HepG2 (cell line): Measurements from ENCODE around the gene LRRC19. TPM values are rescaled to one million over a fixed set of nuclear protein-coding genes. Genes with fewer than 3 reads are reported as not detected.

Experiments
- ATF1 ChIP-seq: IDR thresholded peaks from 2 replicates; pipeline ENCODE4 v1.6.1; 2016; ENCODE audit warnings: mild to moderate bottlenecking, control low read depth
- CENPT ChIP-seq: sonication (generic); formaldehyde crosslinking; IDR thresholded peaks from 2 replicates; pipeline ENCODE4 v1.8.0; 2022; ENCODE audit warnings: low read depth, mild to moderate bottlenecking, moderate library complexity, missing genetic modification reagents
- DRAP1 ChIP-seq: IDR thresholded peaks from 2 replicates; pipeline ENCODE4 v1.6.1; 2016; ENCODE audit warnings: missing genetic modification reagents, missing compliant biosample characterization
- ELF1 ChIP-seq: sonication (generic); formaldehyde crosslinking; IDR thresholded peaks from 2 replicates; pipeline ENCODE4 v1.4.0; 2020; ENCODE audit warnings: missing genetic modification reagents
- FOSL2 ChIP-seq: sonication (generic); formaldehyde crosslinking; IDR thresholded peaks from 2 replicates; pipeline ENCODE4 v1.4.0; 2020; ENCODE audit warnings: missing genetic modification reagents
- GABPB1 ChIP-seq: IDR thresholded peaks from 2 replicates; pipeline ENCODE4 v1.6.1; 2016; ENCODE audit warnings: mild to moderate bottlenecking, missing genetic modification reagents, moderate library complexity, missing compliant biosample characterization
- GTF3A ChIP-seq: sonication (generic); formaldehyde crosslinking; conservative IDR thresholded peaks from 2 replicates; pipeline ENCODE4 v1.4.0; 2020; ENCODE audit warnings: mild to moderate bottlenecking, missing genetic modification reagents
- ISX ChIP-seq: sonication (generic); formaldehyde crosslinking; conservative IDR thresholded peaks from 2 replicates; pipeline ENCODE4 v1.5.0; 2020; ENCODE audit warnings: missing genetic modification reagents
- KDM4B ChIP-seq: sonication (generic); formaldehyde crosslinking; IDR thresholded peaks from 2 replicates; pipeline ENCODE4 v1.4.0; 2020; ENCODE audit warnings: missing genetic modification reagents
- MYNN ChIP-seq: sonication (generic); formaldehyde crosslinking; IDR thresholded peaks from 2 replicates; pipeline ENCODE4 v1.4.0; 2020; ENCODE audit warnings: mild to moderate bottlenecking, low read depth, missing genetic modification reagents
- SRSF9 ChIP-seq: fragments of 200-400 bp; formaldehyde crosslinking; IDR thresholded peaks from 2 replicates; pipeline ENCODE4 v1.6.1; 2018; ENCODE audit warnings: borderline replicate concordance, mild to moderate bottlenecking, low read depth, low read length; ENCODE audit not compliant: insufficient read depth, poor library complexity, severe bottlenecking
- TEF ChIP-seq: sonication (generic); formaldehyde crosslinking; IDR thresholded peaks from 2 replicates; pipeline ENCODE4 v1.5.0; 2020; ENCODE audit warnings: missing genetic modification reagents
- ZBTB33 ChIP-seq: sonication (generic); formaldehyde crosslinking; IDR thresholded peaks from 2 replicates; pipeline ENCODE4 v1.4.0; 2020; ENCODE audit warnings: missing genetic modification reagents
- ZBTB37 ChIP-seq: sonication (generic); formaldehyde crosslinking; IDR thresholded peaks from 2 replicates; pipeline ENCODE4 v1.4.0; 2020; ENCODE audit warnings: mild to moderate bottlenecking, missing genetic modification reagents
- ZBTB38 ChIP-seq: sonication (generic); formaldehyde crosslinking; IDR thresholded peaks from 2 replicates; pipeline ENCODE4 v1.5.1; 2020; ENCODE audit warnings: mild to moderate bottlenecking, missing genetic modification reagents
- ZBTB39 ChIP-seq: sonication (generic); formaldehyde crosslinking; IDR thresholded peaks from 2 replicates; pipeline ENCODE4 v1.5.0; 2020; ENCODE audit warnings: missing genetic modification reagents
- ZFP82 ChIP-seq: sonication (generic); formaldehyde crosslinking; IDR thresholded peaks from 2 replicates; pipeline ENCODE4 v1.5.1; 2020; ENCODE audit warnings: mild to moderate bottlenecking, missing genetic modification reagents, borderline replicate concordance
- ZIK1 ChIP-seq: sonication (generic); formaldehyde crosslinking; IDR thresholded peaks from 2 replicates; pipeline ENCODE4 v1.5.0; 2020; ENCODE audit warnings: mild to moderate bottlenecking, low read depth, missing genetic modification reagents, borderline replicate concordance
- ZNF263 ChIP-seq: sonication (generic); formaldehyde crosslinking; IDR thresholded peaks from 2 replicates; pipeline ENCODE4 v1.4.0; 2020; ENCODE audit warnings: missing genetic modification reagents
- ZNF383 ChIP-seq: sonication (generic); formaldehyde crosslinking; IDR thresholded peaks from 2 replicates; pipeline ENCODE4 v1.4.0; 2020; ENCODE audit warnings: missing genetic modification reagents, mild to moderate bottlenecking, borderline replicate concordance
- ZNF576 ChIP-seq: sonication (generic); formaldehyde crosslinking; IDR thresholded peaks from 2 replicates; pipeline ENCODE4 v1.4.0; 2020; ENCODE audit warnings: mild to moderate bottlenecking, missing genetic modification reagents
- ZSCAN30 ChIP-seq: sonication (generic); formaldehyde crosslinking; IDR thresholded peaks from 2 replicates; pipeline ENCODE4 v1.5.0; 2020; ENCODE audit warnings: mild to moderate bottlenecking, missing genetic modification reagents
- polyA plus RNA-seq, 8 experiments: library from polyadenylated mRNA; depleted of rRNA in 3 of 8; stranded (reverse) in 7 of 8; unstranded in 1 of 8; fragments of >200 nt; fragmentation: Illumina TruSeq in 4 of 8; extraction: Trizol in 4 of 8; gene quantifications; 2 replicates each; pipeline versions ENCODE4 v1.2.1 to v1.2.3, GENCODE V29; 2011 to 2016; ENCODE audit warnings: low read depth in 4 of 8, missing spikeins in 1 of 8, mixed read lengths in 1 of 8; ENCODE audit not compliant: insufficient read depth in 1 of 8
- total RNA-seq, 5 experiments: library from RNA; depleted of rRNA; stranded (reverse); fragments of >200 nt; fragmentation: Illumina TruSeq; extraction: Trizol; gene quantifications; 2 replicates each; pipeline ENCODE4 v1.2.3, GENCODE V29; 2016; ENCODE audit warnings: low read depth in 1 of 5

The LRRC19 gene
- total and polyA plus RNA-seq, 2 of the 13 experiments (the other 11 are each of a cell fraction or from before 2014, with no cell fraction given): not detected

- TF ChIP-seq DRAP1 (CRISPR knock-in tag): peak; percentile 76; the same call in 1 of the 2 replicates
- TF ChIP-seq ZBTB37 (CRISPR knock-in tag): no peak
- TF ChIP-seq ZBTB33 (CRISPR knock-in tag): no peak
- peak; percentile 22; the same call in 1 of the 2 replicates for TF ChIP-seq ZBTB38 (CRISPR knock-in tag)
- TF ChIP-seq MYNN (CRISPR knock-in tag): no peak
- no peak for TF ChIP-seq ZNF383
- TF ChIP-seq GABPB1 (CRISPR knock-in tag): peak; percentile 63
- TF ChIP-seq KDM4B (CRISPR knock-in tag): no peak
- no peak for TF ChIP-seq TEF
- TF ChIP-seq ELF1 (CRISPR knock-in tag): peak; percentile 33; the same call in 1 of the 2 replicates
- peak; percentile 34; the same call in 1 of the 2 replicates for TF ChIP-seq ZSCAN30 (CRISPR knock-in tag)
- TF ChIP-seq ISX (CRISPR knock-in tag): no peak
- no peak for TF ChIP-seq ZBTB39 (CRISPR knock-in tag)
- no peak for TF ChIP-seq GTF3A (CRISPR knock-in tag)
- no peak for TF ChIP-seq ZFP82
- TF ChIP-seq ATF1 (CRISPR knock-in tag): no peak; the same call in 1 of the 2 replicates
- no peak for TF ChIP-seq CENPT (CRISPR knock-in tag)
- no peak for TF ChIP-seq ZNF263 (CRISPR knock-in tag)
- peak; percentile 9; the same call in 1 of the 2 replicates for TF ChIP-seq FOSL2 (CRISPR knock-in tag)
- TF ChIP-seq ZNF576 (CRISPR knock-in tag): no peak
- TF ChIP-seq SRSF9: no peak
- TF ChIP-seq ZIK1 (CRISPR knock-in tag): no peak
These were observed 49.3 kb downstream of the LRRC19 start, which contains the start of gene IFT74 (continued) for GRCh38 chr9:26955921-26956859.
